H9 (cell line): Measurements from ENCODE around the gene ST6GALNAC3. TPM values are rescaled to one million over a fixed set of nuclear protein-coding genes. Genes with fewer than 3 reads are reported as not detected.

Experiments
- DNase-seq: peaks from one replicate; pipeline ENCODE4 v3.0.0-alpha.2; 2017
- H2AFZ ChIP-seq: one replicate; pipeline ENCODE4 v1.6.1; 2013; ENCODE audit warnings: mild to moderate bottlenecking, low read length, control low read depth, moderate library complexity
- H2AK5ac ChIP-seq: 2 replicates; pipeline ENCODE4 v1.6.1; 2013; ENCODE audit warnings: low read length, control low read depth, mixed read lengths; ENCODE audit not compliant: insufficient read length
- H2BK120ac ChIP-seq: one replicate; pipeline ENCODE4 v1.6.1; 2013; ENCODE audit warnings: low read depth, mild to moderate bottlenecking, low read length, control low read depth, inconsistent platforms; ENCODE audit not compliant: poor library complexity, severe bottlenecking
- H2BK12ac ChIP-seq: 2 replicates; pipeline ENCODE4 v1.6.1; 2013; ENCODE audit warnings: low read length, control low read depth, mixed read lengths, low read depth; ENCODE audit not compliant: insufficient read length
- H2BK15ac ChIP-seq: 2 replicates; pipeline ENCODE4 v1.6.1; 2013; ENCODE audit warnings: low read depth, low read length, control low read depth
- H2BK20ac ChIP-seq: one replicate; pipeline ENCODE4 v1.6.1; 2013; ENCODE audit warnings: low read depth, mild to moderate bottlenecking, low read length, control low read depth, inconsistent platforms; ENCODE audit not compliant: poor library complexity, severe bottlenecking
- H2BK5ac ChIP-seq: 2 replicates; pipeline ENCODE4 v1.6.1; 2013; ENCODE audit warnings: low read length, control low read depth, mixed read lengths; ENCODE audit not compliant: insufficient read length
- H3K14ac ChIP-seq: 2 replicates; pipeline ENCODE4 v1.6.1; 2013; ENCODE audit warnings: low read length, control low read depth; ENCODE audit not compliant: insufficient read depth
- H3K18ac ChIP-seq: 2 replicates; pipeline ENCODE4 v1.6.1; 2013; ENCODE audit warnings: low read depth, mild to moderate bottlenecking, mixed read lengths, low read length, control low read depth; ENCODE audit not compliant: insufficient read length
- H3K23ac ChIP-seq: 2 replicates; pipeline ENCODE4 v1.6.1; 2013; ENCODE audit warnings: low read length, control low read depth, mixed read lengths, low read depth; ENCODE audit not compliant: insufficient read length
- H3K23me2 ChIP-seq: 2 replicates; pipeline ENCODE4 v1.6.1; 2013; ENCODE audit warnings: low read depth, mild to moderate bottlenecking, mixed read lengths, low read length, control low read depth; ENCODE audit not compliant: insufficient read length, poor library complexity, severe bottlenecking
- H3K27ac ChIP-seq: 2 replicates; pipeline ENCODE4 v1.5.1; 2013; ENCODE audit warnings: low read length, control low read depth, mixed read lengths, low read depth; ENCODE audit not compliant: insufficient read length
- H3K27me3 ChIP-seq: 2 replicates; pipeline ENCODE4 v1.6.1; 2013; ENCODE audit warnings: low read length, control low read depth, inconsistent platforms; ENCODE audit not compliant: insufficient read depth
- H3K4ac ChIP-seq: 2 replicates; pipeline ENCODE4 v1.6.1; 2013; ENCODE audit warnings: low read depth, mild to moderate bottlenecking, control low read depth, inconsistent platforms, low read length, moderate library complexity
- H3K4me1 ChIP-seq: 2 replicates; pipeline ENCODE4 v1.6.1; 2013; ENCODE audit warnings: low read length, control low read depth, inconsistent platforms; ENCODE audit not compliant: insufficient read depth
- H3K4me2 ChIP-seq: 2 replicates; pipeline ENCODE4 v1.6.1; 2013; ENCODE audit warnings: low read length, control low read depth, mixed read lengths; ENCODE audit not compliant: insufficient read length, insufficient read depth
- H3K56ac ChIP-seq: 2 replicates; pipeline ENCODE4 v1.6.1; 2013; ENCODE audit warnings: low read depth, mild to moderate bottlenecking, mixed read lengths, low read length, control low read depth; ENCODE audit not compliant: insufficient read length
- H3K79me1 ChIP-seq: 2 replicates; pipeline ENCODE4 v1.6.1; 2013; ENCODE audit warnings: low read depth, mild to moderate bottlenecking, moderate library complexity, low read length, control low read depth, inconsistent platforms; ENCODE audit not compliant: insufficient read depth, poor library complexity, severe bottlenecking
- H3K79me2 ChIP-seq: 2 replicates; pipeline ENCODE4 v1.6.1; 2013; ENCODE audit warnings: low read length, control low read depth, inconsistent platforms; ENCODE audit not compliant: insufficient read depth
- H3K9ac ChIP-seq: 2 replicates; pipeline ENCODE4 v1.6.1; 2013; ENCODE audit warnings: low read length, control low read depth, mixed read lengths; ENCODE audit not compliant: insufficient read length; ENCODE audit errors: extremely low read depth
- H3K9me3 ChIP-seq: one replicate; pipeline ENCODE4 v1.6.1; 2013; ENCODE audit warnings: low read depth, low read length, inconsistent platforms; ENCODE audit not compliant: control insufficient read depth
- H3T11ph ChIP-seq: one replicate; pipeline ENCODE4 v1.6.1; 2013; ENCODE audit warnings: mild to moderate bottlenecking, low read length, control low read depth, inconsistent platforms
- H4K20me1 ChIP-seq: one replicate; pipeline ENCODE4 v1.6.1; 2013; ENCODE audit not compliant: control insufficient read depth, insufficient read length, insufficient read depth
- H4K5ac ChIP-seq: 2 replicates; pipeline ENCODE4 v1.6.1; 2013; ENCODE audit warnings: low read depth, mild to moderate bottlenecking, mixed read lengths, low read length, control low read depth; ENCODE audit not compliant: insufficient read length
- H4K8ac ChIP-seq: replicated peaks from 2 replicates; pipeline ENCODE4 v1.6.1; 2013; ENCODE audit warnings: low read length, control low read depth, mixed read lengths, low read depth; ENCODE audit not compliant: insufficient read length
- H4K91ac ChIP-seq: 2 replicates; pipeline ENCODE4 v1.6.1; 2013; ENCODE audit warnings: low read depth, mild to moderate bottlenecking, moderate library complexity, mixed read lengths, low read length, control low read depth; ENCODE audit not compliant: insufficient read length
- H3K27ac Mint-ChIP-seq, 3 experiments: 2 replicates in 2 of 3; 3 replicates in 1 of 3; pipeline ENCODE4 v1.8.0; 2020 to 2021; ENCODE audit warnings: mixed read lengths in 3 of 3, mild to moderate bottlenecking in 1 of 3, moderate library complexity in 1 of 3
- H3K27me3 Mint-ChIP-seq: 2 replicates; pipeline ENCODE4 v1.8.0; 2021; ENCODE audit warnings: low read depth, mild to moderate bottlenecking, moderate library complexity, mixed read lengths
- H3K36me3 Mint-ChIP-seq, 3 experiments: 2 replicates in 2 of 3; 3 replicates in 1 of 3; pipeline ENCODE4 v1.8.0; 2020 to 2021; ENCODE audit warnings: low read depth in 3 of 3, mixed read lengths in 3 of 3; ENCODE audit not compliant: insufficient read depth in 1 of 3
- H3K4me1 Mint-ChIP-seq, 2 experiments: 2 replicates each; pipeline ENCODE4 v1.8.0; 2020; ENCODE audit warnings: mixed read lengths in 2 of 2
- H3K4me3 Mint-ChIP-seq, 2 experiments: 2 replicates in 1 of 2; 3 replicates in 1 of 2; pipeline ENCODE4 v1.8.0; 2020 to 2021; ENCODE audit warnings: mild to moderate bottlenecking in 2 of 2, mixed read lengths in 2 of 2, moderate library complexity in 1 of 2
- H3K9me3 Mint-ChIP-seq, 2 experiments: 2 replicates in 1 of 2; 3 replicates in 1 of 2; pipeline ENCODE4 v1.8.0; 2020; ENCODE audit warnings: mild to moderate bottlenecking in 2 of 2, mixed read lengths in 2 of 2, moderate library complexity in 1 of 2
- CTCF ChIP-seq: fragments of 200-600 bp; sonication (generic); conservative IDR thresholded peaks from 3 replicates; pipeline ENCODE4 v1.8.0; 2021; ENCODE audit warnings: antibody characterized with exemption, mild to moderate bottlenecking
- WGBS: extraction: QIAGEN DNeasy Blood & Tissue Kit; methylation state at CpG from one replicate; pipeline ENCODE4 v1.1.7; 2013; ENCODE audit warnings: missing lambda C conversion rate, low lambda C conversion rate, mixed read lengths; ENCODE audit not compliant: insufficient read length; ENCODE audit errors: extremely low coverage; 5-methylcytosine and 5-hydroxymethylcytosine counted together
- total RNA-seq: library from RNA; stranded (reverse); gene quantifications from 2 replicates; pipeline ENCODE4 v1.2.1, GENCODE V29; 2021

Gene ST6GALNAC3
- total RNA-seq, 1 experiment from 2014 or later = 11.2 TPM

GRCh38 chr1:76186554-76187170 is 112.1 kb downstream of the ST6GALNAC3 start:
- no peak overlapping the region for H3K27ac ChIP-seq
- no peak overlapping the region for H3K56ac ChIP-seq
- no peaks in the 10 kb centered on the region for H3K9me3 ChIP-seq
- no peaks in the 10 kb centered on the region for H3K79me2 ChIP-seq
- H4K91ac ChIP-seq = no peak overlapping the region
- H3K9ac ChIP-seq = no peak overlapping the region
- no peaks in the 10 kb centered on the region for H3K27me3 ChIP-seq
- no peak overlapping the region for H2BK15ac ChIP-seq
- no peak overlapping the region for H2BK5ac ChIP-seq
- H2BK120ac ChIP-seq = no peak overlapping the region
- no peaks in the 10 kb centered on the region for H3K23me2 ChIP-seq
- no peaks in the 10 kb centered on the region for H4K20me1 ChIP-seq
- H3K4me1 Mint-ChIP-seq = peaks cover 4 to 5% of the 10 kb centered on the region in 2 experiments
- no peak overlapping the region for H4K8ac ChIP-seq
- H4K5ac ChIP-seq = no peak overlapping the region
- H3K18ac ChIP-seq = no peak overlapping the region
- no peak overlapping the region for H2AFZ ChIP-seq
- no peaks in the 10 kb centered on the region for H3K79me1 ChIP-seq
- no peak for TF ChIP-seq CTCF
- H3K9me3 Mint-ChIP-seq = no peaks in the 10 kb centered on the region
- no peak overlapping the region for H2BK12ac ChIP-seq
- H3K36me3 Mint-ChIP-seq = no peaks in the 10 kb centered on the region; a peak in 1 of 7 replicates
- no peak overlapping the region for H3K4ac ChIP-seq
- no peak overlapping the region for H3K14ac ChIP-seq
- no CpG with 5 or more reads among the region's 6 CpGs for WGBS
- no peak overlapping the region for H3K4me2 ChIP-seq
- H3T11ph ChIP-seq = no peak overlapping the region
- H2BK20ac ChIP-seq = no peak overlapping the region
- no peak overlapping the region for H2AK5ac ChIP-seq
- H3K4me1 ChIP-seq = no peaks in the 10 kb centered on the region
- DNase-seq = no peak
- no peak overlapping the region for H3K23ac ChIP-seq
- no peak overlapping the region for H3K4me3 Mint-ChIP-seq
- peak overlapping the region in 1 of 3 experiments; percentile 59; a peak in 1 of 7 replicates for H3K27ac Mint-ChIP-seq
- no peaks in the 10 kb centered on the region for H3K27me3 Mint-ChIP-seq
